CD4-positive, alpha-beta T cell (primary cell): ENCODE measurements around the gene KCNMA1. TPM values are rescaled to one million over a fixed set of nuclear protein-coding genes. Genes with fewer than 3 reads are reported as not detected.

ENCODE experiments used
- ATAC-seq: fragments of 200-7000 bp; cut with Tn5 transposase; one replicate; pipeline ENCODE4 v1.10.0; 2022; ENCODE audit warnings: mild to moderate bottlenecking; ENCODE audit not compliant: poor library complexity
- CTCF ChIA-PET: fragments of 350-600 bp; sonication (Branson Sonifier 250); formaldehyde crosslinking; loops from one replicate; lab custom pipeline; 2021; ENCODE audit warnings: antibody characterized with exemption, inconsistent platforms; lab: Charles Lee
- POLR2A ChIA-PET: fragments of 350-600 bp; sonication (Branson Sonifier 250); formaldehyde crosslinking; loops from one replicate; lab custom pipeline; 2021; ENCODE audit warnings: antibody characterized with exemption, inconsistent platforms; lab: Charles Lee
- DNase-seq, 14 experiments: peaks; one replicate each; pipeline ENCODE4 v3.0.0-alpha.2; 2013 to 2020; ENCODE audit warnings: mixed read lengths in 2 of 14
- H3K27ac ChIP-seq, 2 donors: one replicate each; pipeline versions ENCODE4 v1.5.1 to v1.7.0; 2013; ENCODE audit warnings: low read length in 2 of 2, low read depth in 1 of 2, mild to moderate bottlenecking in 1 of 2
- H3K27me3 ChIP-seq, 2 experiments: 1 replicate in 1 of 2; 2 replicates in 1 of 2; pipeline versions ENCODE4 v1.6.1 to v1.7.0; 2013; ENCODE audit warnings: low read length in 2 of 2, control low read depth in 1 of 2, mild to moderate bottlenecking in 1 of 2, moderate library complexity in 1 of 2; ENCODE audit not compliant: insufficient read depth in 2 of 2, control insufficient read depth in 1 of 2
- H3K36me3 ChIP-seq: one replicate; pipeline ENCODE4 v1.6.1; 2013; ENCODE audit warnings: low read length, control low read depth; ENCODE audit not compliant: insufficient read depth
- H3K4me1 ChIP-seq: one replicate; pipeline ENCODE4 v1.6.1; 2013; ENCODE audit warnings: low read length, control low read depth; ENCODE audit not compliant: insufficient read depth
- H3K4me3 ChIP-seq: one replicate; pipeline ENCODE4 v1.5.1; 2013; ENCODE audit warnings: mild to moderate bottlenecking, low read length, moderate library complexity
- H3K9me3 ChIP-seq, 2 experiments: 1 replicate in 1 of 2; 2 replicates in 1 of 2; pipeline versions ENCODE4 v1.6.1 to v1.7.0; 2013; ENCODE audit warnings: low read length in 2 of 2, mild to moderate bottlenecking in 2 of 2, control low read depth in 1 of 2, moderate library complexity in 1 of 2; ENCODE audit not compliant: control insufficient read depth in 1 of 2, insufficient read depth in 1 of 2
- H3K27ac Mint-ChIP-seq: one replicate; pipeline ENCODE4 v1.8.0; 2020; ENCODE audit warnings: mixed read lengths
- H3K27me3 Mint-ChIP-seq: one replicate; pipeline ENCODE4 v1.8.0; 2021; ENCODE audit warnings: mixed read lengths
- H3K36me3 Mint-ChIP-seq: one replicate; pipeline ENCODE4 v1.8.0; 2021; ENCODE audit warnings: low read depth, mixed read lengths
- H3K4me1 Mint-ChIP-seq: one replicate; pipeline ENCODE4 v1.8.0; 2021; ENCODE audit warnings: low read depth, mixed read lengths
- H3K4me3 Mint-ChIP-seq: one replicate; pipeline ENCODE4 v1.8.0; 2020; ENCODE audit warnings: mild to moderate bottlenecking, mixed read lengths
- H3K9me3 Mint-ChIP-seq: one replicate; pipeline ENCODE4 v1.8.0; 2020; ENCODE audit warnings: mixed read lengths
- intact Hi-C, 2 experiments: fragments of 100-400 bp; cut with DNase I in 1 of 2; cut with micrococcal nuclease in 1 of 2; formaldehyde crosslinking; loops; one replicate each; pipeline versions ENCODE4 v1.15.1 to v1.9.0; 2023 to 2025; cut with DNase I, micrococcal nuclease
- total RNA-seq, 174 experiments: library from RNA in 2 of 174; stranded (reverse) in 2 of 174; gene quantifications; one replicate each; pipeline ENCODE4 v1.2.3 and lab custom pipeline; 2021 to 2026
- TF ChIP-seq, protein P1 (sequence below): fragments of 200-600 bp; IDR thresholded peaks from one replicate; pipeline ENCODE4 v1.8.0; 2022; ENCODE audit warnings: antibody characterized with exemption, mild to moderate bottlenecking

The KCNMA1 gene
- total RNA-seq, 2 experiments from 2014 or later = not detected

DNA sequence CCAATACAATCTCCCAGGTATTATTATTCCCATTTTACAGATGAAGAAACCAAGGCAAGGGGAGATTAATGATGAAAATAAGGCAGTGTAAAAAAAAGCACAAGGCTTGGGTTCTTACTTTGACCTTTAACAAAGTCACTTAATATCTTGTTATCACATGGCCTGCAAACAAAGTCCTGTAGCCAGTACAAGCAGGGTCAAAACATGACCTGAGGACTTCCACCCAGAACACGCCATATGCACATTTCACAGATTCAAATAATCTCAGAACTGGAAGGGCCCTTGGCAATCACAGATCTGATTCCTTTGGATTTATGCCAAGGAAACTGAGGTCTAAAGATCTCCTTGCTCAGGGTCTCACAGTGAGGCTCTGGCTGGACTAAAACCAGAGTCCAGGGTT lies 162.1 kb downstream of the KCNMA1 start:
- H3K4me1 Mint-ChIP-seq = no peaks in the 10 kb centered on the region
- peaks cover 0 to 2% of the 10 kb centered on the region in 2 experiments for H3K27me3 ChIP-seq
- no peaks in the 10 kb centered on the region for H3K4me1 ChIP-seq
- no peak overlapping the region for H3K4me3 Mint-ChIP-seq
- H3K27ac ChIP-seq = no peak overlapping the region
- DNase-seq (no peak), ATAC-seq (no peak)
- H3K9me3 Mint-ChIP-seq = no peaks in the 10 kb centered on the region
- TF ChIP-seq, protein P1, sequence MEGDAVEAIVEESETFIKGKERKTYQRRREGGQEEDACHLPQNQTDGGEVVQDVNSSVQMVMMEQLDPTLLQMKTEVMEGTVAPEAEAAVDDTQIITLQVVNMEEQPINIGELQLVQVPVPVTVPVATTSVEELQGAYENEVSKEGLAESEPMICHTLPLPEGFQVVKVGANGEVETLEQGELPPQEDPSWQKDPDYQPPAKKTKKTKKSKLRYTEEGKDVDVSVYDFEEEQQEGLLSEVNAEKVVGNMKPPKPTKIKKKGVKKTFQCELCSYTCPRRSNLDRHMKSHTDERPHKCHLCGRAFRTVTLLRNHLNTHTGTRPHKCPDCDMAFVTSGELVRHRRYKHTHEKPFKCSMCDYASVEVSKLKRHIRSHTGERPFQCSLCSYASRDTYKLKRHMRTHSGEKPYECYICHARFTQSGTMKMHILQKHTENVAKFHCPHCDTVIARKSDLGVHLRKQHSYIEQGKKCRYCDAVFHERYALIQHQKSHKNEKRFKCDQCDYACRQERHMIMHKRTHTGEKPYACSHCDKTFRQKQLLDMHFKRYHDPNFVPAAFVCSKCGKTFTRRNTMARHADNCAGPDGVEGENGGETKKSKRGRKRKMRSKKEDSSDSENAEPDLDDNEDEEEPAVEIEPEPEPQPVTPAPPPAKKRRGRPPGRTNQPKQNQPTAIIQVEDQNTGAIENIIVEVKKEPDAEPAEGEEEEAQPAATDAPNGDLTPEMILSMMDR = no peak
- POLR2A ChIA-PET = no interaction called here
- CTCF ChIA-PET = no interaction called here
- no peak overlapping the region for H3K27ac Mint-ChIP-seq
- H3K36me3 Mint-ChIP-seq = no peaks in the 10 kb centered on the region
- no peaks in the 10 kb centered on the region for H3K36me3 ChIP-seq
- intact Hi-C loops = no loop called here
- H3K9me3 ChIP-seq = peaks cover 0 to 7% of the 10 kb centered on the region in 2 experiments
- peaks cover 9% of the 10 kb centered on the region for H3K27me3 Mint-ChIP-seq
- H3K4me3 ChIP-seq = no peak overlapping the region

GRCh38 chr10:77474939-77475338 lies 162.7 kb downstream of the KCNMA1 start:
- H3K27ac ChIP-seq = no peak overlapping the region
- intact Hi-C loops = no loop called here
- no peaks in the 10 kb centered on the region for H3K36me3 ChIP-seq
- no peak overlapping the region for H3K4me3 ChIP-seq
- ChIA-PET CTCF (no interaction called here), POLR2A (no interaction called here)
- peaks cover 9% of the 10 kb centered on the region for H3K27me3 Mint-ChIP-seq
- peaks cover 0 to 6% of the 10 kb centered on the region in 2 experiments for H3K9me3 ChIP-seq
- DNase-seq (no peak), ATAC-seq (no peak)
- TF ChIP-seq, protein P1 = no peak
- no peak overlapping the region for H3K27ac Mint-ChIP-seq
- H3K36me3 Mint-ChIP-seq = no peaks in the 10 kb centered on the region
- no peaks in the 10 kb centered on the region for H3K4me1 ChIP-seq
- H3K4me3 Mint-ChIP-seq = no peak overlapping the region
- H3K27me3 ChIP-seq = peaks cover 0 to 2% of the 10 kb centered on the region in 2 experiments
- H3K9me3 Mint-ChIP-seq = no peaks in the 10 kb centered on the region
- H3K4me1 Mint-ChIP-seq = no peaks in the 10 kb centered on the region

- intact Hi-C loops = no loop called here
- Histone ChIP-seq H3K4me3 (no peak overlapping the region), H3K36me3 (no peaks in the 10 kb centered on the region), H3K4me1 (no peaks in the 10 kb centered on the region), H3K27ac (no peak overlapping the region), H3K9me3 (peaks cover 0 to 6% of the 10 kb centered on the region in 2 experiments), H3K27me3 (no peaks in the 10 kb centered on the region)
- no peaks in the 10 kb centered on the region for H3K4me1 Mint-ChIP-seq
- no peak for ATAC-seq
- no peak overlapping the region for H3K4me3 Mint-ChIP-seq
- H3K9me3 Mint-ChIP-seq = no peaks in the 10 kb centered on the region
- DNase-seq = no peak
- H3K36me3 Mint-ChIP-seq = no peaks in the 10 kb centered on the region
- H3K27me3 Mint-ChIP-seq = peaks cover 9% of the 10 kb centered on the region
- CTCF ChIA-PET = no interaction called here
- TF ChIP-seq, protein P1 = no peak
- no peak overlapping the region for H3K27ac Mint-ChIP-seq
- POLR2A ChIA-PET = no interaction called here
Measured at GRCh38 chr10:77474386-77474785, 163.2 kb downstream of the KCNMA1 start.
